T47D (cell line): ENCODE data around the gene RAB8A.

ENCODE experiments used
- DNase-seq, 2 experiments: peaks; one replicate each; pipeline versions ENCODE4 v3.0.0 to v3.0.0-alpha.2; 2011 to 2012; ENCODE audit warnings: low read depth in 1 of 2, low spot score in 1 of 2
- JUND ChIP-seq: IDR thresholded peaks from 2 replicates; pipeline ENCODE4 v1.6.1; 2012; ENCODE audit warnings: low read depth
- in situ Hi-C: cut with HindIII; loops from 2 replicates; pipeline ENCODE4 v1.10.0; 2016; ENCODE audit warnings: low sequenced_read_pairs, low pct_unique_long_range_greater_than_20kb

The RAB8A gene

GRCh38 chr19:16111160-16111908 lies at the start of gene RAB8A:
Gene RAB8A (plus strand): TSS chr19:16111889. CDS start chr19:16111902, 13 bp downstream.
- no peak for TF ChIP-seq JUND
- DNase-seq, result peak; percentile 95 to 98
- in situ Hi-C loops, result no loop called here

GRCh38 chr19:16061943-16062342 lies 49.7 kb upstream of the RAB8A start:
- no peak for TF ChIP-seq JUND
- no peak for DNase-seq
- in situ Hi-C loops, result no loop called here

GRCh38 chr19:16062789-16063188 lies 48.9 kb upstream of the RAB8A start:
- peak; percentile 35 to 54 for DNase-seq
- in situ Hi-C loops, result no loop called here
- TF ChIP-seq JUND, result no peak

DNA sequence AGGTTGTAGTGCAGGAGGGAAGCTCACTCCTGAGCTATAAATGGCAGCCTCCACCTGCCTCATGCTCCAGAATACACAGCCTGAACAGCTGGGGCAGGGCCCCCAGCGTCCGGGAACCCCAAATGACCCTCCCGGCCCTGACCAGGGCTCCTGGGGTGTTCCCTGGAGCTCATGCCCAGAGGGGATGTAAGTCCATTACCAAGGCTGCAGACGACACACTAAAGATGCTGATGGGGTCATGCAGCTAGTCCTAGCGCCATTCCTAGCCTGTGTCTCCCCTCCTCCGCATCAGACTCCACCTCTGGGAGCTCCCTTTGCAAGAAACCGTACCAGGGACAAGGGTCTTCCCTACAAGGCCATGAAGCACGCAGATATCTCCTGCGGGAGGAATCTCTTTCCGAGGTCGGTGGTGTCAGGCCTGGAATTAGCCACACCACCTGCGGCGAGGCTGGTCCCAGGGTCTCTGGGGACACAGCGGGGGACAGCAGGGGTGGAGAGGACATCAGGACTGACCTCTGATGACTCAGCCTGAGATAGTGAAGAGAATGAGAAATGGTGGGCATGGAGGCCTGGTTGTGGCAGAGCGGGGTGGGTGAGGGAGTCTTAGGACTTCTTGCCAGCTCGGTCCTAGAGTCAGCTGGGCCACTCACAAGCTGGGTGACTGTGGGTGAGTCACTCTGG lies 47.3 kb upstream of the RAB8A start:
- DNase-seq, result no peak
- in situ Hi-C loops, result no loop called here
- TF ChIP-seq JUND, result no peak

DNA sequence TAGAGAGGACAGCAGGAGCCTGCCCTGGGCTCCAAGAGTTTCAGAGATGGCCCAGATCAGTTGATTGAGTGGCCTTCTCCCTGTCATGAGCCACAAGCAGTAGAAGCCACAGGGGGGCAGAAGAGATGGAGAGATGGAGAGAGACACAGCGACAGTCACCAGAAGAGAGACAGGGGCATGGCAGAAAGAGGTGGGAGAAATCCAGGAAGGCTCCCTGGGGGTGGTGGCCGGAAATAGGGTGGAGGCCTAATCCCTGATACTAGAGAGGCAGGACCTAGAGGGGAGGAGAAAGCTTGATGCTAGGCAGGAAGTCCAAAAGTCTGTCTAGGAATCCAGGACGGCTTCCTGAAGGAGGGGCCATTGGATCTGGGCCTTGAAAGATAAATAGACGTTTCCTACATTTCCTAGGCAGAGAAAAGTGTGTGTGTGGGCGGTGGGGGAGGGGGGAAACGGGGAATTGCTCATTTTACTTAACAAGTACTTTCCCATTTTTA lies 45.0 kb upstream of the RAB8A start:
- in situ Hi-C loops, result no loop called here
- peak in 1 of 2 experiments; percentile 76 for DNase-seq
- TF ChIP-seq JUND, result no peak

- DNase-seq, result peak; percentile 38 to 44
- in situ Hi-C loops, result no loop called here
- no peak for TF ChIP-seq JUND
Measured at GRCh38 chr19:16067205-16067938, 44.3 kb upstream of the RAB8A start.

DNA sequence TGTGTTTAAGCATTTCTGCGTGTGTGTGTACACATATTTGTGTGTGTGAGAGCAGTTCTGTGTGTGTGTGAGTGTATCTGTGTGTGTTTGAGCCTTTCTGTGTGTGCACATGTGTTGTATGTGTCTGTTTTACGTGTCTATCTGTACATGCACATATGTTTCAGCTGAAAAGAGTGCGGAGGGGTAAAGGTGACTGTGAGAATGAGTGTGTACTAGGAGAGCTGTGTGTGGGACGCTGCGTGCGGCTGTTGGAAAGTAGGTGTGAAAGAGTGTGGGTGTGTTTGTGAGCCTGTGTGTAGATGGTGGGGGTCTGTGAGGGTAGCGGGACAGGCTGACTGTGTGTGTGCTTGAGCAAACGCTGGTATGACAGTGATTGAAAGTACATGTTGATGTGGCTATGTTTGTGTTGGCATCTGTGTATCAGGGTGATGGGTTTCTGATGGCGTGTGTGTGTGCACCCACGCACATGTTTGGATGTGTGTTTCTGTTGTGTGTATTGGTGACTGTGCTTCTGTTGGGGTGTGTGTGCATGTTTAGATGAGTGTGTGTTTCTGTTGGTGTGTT lies 42.9 kb upstream of the RAB8A start:
- TF ChIP-seq JUND, result no peak
- no peak for DNase-seq
- in situ Hi-C loops, result no loop called here

- in situ Hi-C loops, result no loop called here
- no peak for TF ChIP-seq JUND
- DNase-seq, result no peak
Measured at GRCh38 chr19:16069813-16070365, 41.8 kb upstream of the RAB8A start.

DNA sequence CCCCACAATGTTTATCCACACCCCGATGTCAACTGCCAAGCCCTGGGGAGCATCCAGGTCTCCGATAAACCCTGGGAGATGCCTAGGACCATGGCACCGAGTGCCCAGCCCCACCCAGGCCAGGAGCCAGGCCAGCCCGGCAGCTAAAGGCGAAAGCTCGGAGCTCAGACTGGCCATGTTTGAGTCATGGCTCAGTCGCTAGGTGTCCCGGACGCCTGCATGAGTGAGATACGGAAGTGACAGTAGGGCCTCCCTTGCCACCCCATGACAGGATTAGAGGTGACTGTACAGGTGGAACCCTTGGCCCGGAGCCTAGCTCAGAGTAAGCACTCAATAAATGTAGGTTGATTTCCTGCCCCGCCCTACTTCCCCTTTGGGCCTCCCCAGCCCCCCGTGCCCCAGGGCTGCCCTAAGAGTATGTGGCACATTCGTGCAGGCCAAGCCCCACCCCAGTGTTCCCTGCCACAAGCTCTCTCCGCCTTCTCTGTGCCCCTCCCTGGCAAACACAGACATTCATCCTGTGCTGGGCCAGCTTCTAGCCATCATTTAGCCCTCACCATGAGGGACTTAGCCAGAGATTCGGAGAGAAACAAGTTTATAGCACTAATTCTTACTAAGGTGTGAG lies 41.2 kb upstream of the RAB8A start:
- DNase-seq, result no peak
- in situ Hi-C loops, result no loop called here

DNA sequence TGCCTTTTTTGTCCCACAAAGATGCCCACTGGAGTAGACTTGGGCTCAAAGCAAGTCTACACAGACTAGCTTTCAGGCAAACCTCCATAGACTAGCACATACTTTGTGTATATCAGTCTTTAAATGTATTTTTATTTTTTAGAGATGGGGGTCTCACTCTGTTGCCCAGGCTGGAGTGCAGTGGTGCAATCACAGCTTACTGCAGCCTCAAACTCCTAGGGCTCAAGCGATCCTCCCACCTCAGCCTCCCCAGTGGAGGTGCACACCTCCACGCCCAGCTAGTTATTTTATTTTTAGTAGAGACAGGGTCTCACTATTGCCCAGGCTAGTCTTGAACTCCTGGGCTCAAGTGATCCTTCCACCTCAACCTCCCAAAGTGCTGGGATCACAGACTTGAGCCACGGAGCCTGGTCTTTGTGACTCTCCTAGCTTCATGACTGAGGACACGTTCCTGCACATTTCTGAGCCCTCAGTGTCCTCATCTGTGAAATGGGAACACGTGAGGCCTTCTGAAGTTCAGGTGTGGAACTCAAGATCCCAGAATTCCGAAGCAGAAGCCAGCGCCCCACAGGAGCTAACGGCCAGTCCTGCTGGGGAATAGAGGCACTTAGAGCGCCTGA lies 40.5 kb upstream of the RAB8A start:
- no peak for TF ChIP-seq JUND
- in situ Hi-C loops, result no loop called here
- DNase-seq, result no peak

More for the DNA sequence above, 41.2 kb upstream of the RAB8A start:
- no peak for TF ChIP-seq JUND

DNA sequence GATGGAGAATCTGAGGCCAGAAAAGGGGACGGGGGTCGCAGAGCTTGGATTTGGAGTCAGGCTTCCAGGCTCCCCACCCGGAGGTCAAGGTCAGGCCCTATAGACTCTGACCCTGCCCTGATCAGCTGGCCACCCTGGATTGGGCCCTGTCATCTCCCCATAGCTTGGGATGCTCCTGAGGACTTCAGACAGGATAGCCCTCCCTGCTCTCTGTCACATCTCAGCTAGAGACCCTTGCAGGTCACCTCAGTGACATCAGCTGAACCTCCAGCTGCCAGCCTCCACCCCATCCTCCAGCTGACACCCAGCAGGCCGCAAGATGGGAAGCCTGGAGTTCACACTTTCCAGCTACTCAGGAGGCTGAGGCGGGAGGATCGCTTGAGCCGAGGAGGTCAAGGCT lies 38.2 kb upstream of the RAB8A start:
- TF ChIP-seq JUND, result no peak
- no peak for DNase-seq
- in situ Hi-C loops, result no loop called here
